Measurements from ENCODE around the gene NGRN. TPM values are rescaled to one million over a fixed set of nuclear protein-coding genes. Genes with fewer than 3 reads are reported as not detected.

NGRN gene
- total RNA-seq, 6 experiments from 2014 or later, result 24.0 to 29.5 (median 26.4) TPM

DNA sequence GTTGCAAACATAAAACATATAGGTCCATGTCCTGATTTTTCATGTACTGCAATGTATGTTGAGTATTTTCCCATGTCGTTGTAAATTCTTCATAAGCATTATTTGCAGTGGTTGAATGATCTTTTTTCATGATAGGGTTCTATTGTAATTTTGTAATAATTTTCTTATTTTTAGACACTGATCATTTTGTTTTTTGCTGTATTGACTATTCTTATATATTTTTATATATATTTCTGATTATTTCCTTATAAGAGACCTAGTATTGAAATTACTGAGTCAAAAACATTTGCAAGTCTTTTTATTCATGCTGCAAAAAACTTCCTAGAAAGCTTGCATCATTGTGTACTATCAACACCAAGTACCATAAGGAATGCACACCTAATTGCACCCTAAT, 55.4 kb downstream of the NGRN start:
- DNase-seq, result no peak
- H3K27ac ChIP-seq, result no peak overlapping the region
- no peak for ATAC-seq
- H3K27me3 ChIP-seq, result no peaks in the 10 kb centered on the region
- no peak overlapping the region for H3K4me3 ChIP-seq
- no peaks in the 10 kb centered on the region for H3K36me3 ChIP-seq
- intact Hi-C loops (cut with DNase I), result loop anchor here in 1 of 2 donors (10.0 kb wide), 1 partner anchor 284 kb away; no protein-coding TSS in a partner anchor
- 54% methylated on average over 1 of the region's 1 CpG for WGBS (ENCODE audit: insufficient coverage, low coverage, low lambda C conversion rate, missing lambda C conversion rate)
- H3K4me1 ChIP-seq, result peaks cover 0 to 9% (median 0%) of the 10 kb centered on the region in 4 donors
- H3K9me3 ChIP-seq, result no peaks in the 10 kb centered on the region
- TF ChIP-seq POLR2A (IDR thresholded peaks at IDR 0.05), result no peak
- TF ChIP-seq, protein P1, sequence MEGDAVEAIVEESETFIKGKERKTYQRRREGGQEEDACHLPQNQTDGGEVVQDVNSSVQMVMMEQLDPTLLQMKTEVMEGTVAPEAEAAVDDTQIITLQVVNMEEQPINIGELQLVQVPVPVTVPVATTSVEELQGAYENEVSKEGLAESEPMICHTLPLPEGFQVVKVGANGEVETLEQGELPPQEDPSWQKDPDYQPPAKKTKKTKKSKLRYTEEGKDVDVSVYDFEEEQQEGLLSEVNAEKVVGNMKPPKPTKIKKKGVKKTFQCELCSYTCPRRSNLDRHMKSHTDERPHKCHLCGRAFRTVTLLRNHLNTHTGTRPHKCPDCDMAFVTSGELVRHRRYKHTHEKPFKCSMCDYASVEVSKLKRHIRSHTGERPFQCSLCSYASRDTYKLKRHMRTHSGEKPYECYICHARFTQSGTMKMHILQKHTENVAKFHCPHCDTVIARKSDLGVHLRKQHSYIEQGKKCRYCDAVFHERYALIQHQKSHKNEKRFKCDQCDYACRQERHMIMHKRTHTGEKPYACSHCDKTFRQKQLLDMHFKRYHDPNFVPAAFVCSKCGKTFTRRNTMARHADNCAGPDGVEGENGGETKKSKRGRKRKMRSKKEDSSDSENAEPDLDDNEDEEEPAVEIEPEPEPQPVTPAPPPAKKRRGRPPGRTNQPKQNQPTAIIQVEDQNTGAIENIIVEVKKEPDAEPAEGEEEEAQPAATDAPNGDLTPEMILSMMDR (IDR thresholded peaks at IDR 0.05), result no peak

Small RNAs within 50 kb of the gene (small RNA-seq; reads per million reads assigned to genes)
- gene AC091167.3, result 0 reads per million in 2 experiments
- gene RN7SL736P, result 0 reads per million in 2 experiments

Other genes with a start within 250 kb of the NGRN start
- gene IDH2, start 163.2 kb upstream of the NGRN start, total RNA-seq, result 100 to 1,000 TPM; 115 to 371 (median 261) TPM
- 10 to 100 TPM; 17.1 to 67.7 (median 20.3) TPM for gene SEMA4B, start 64.3 kb upstream of the NGRN start, total RNA-seq
- 10 to 100 TPM; 43.4 to 83.0 (median 51.0) TPM for gene CIB1, start 31.7 kb upstream of the NGRN start, total RNA-seq
- gene GDPGP1, start 31.5 kb upstream of the NGRN start, total RNA-seq, result 10 to 100 TPM in 2 of 6 experiments, 1 to 10 TPM in 4; 3.6 to 13.6 (median 7.3) TPM
- gene TTLL13, start 16.1 kb upstream of the NGRN start, total RNA-seq, result under 1 TPM in 2 of 6 experiments, not detected in 4; 0.13 to 0.46 TPM
- 1 to 10 TPM; 1.2 to 2.5 (median 1.7) TPM for gene ZNF774, start 86.6 kb downstream of the NGRN start, total RNA-seq
- gene IQGAP1, start 122.6 kb downstream of the NGRN start, total RNA-seq, result 10 to 100 TPM; 12.2 to 43.7 (median 26.3) TPM

All from right lobe of liver (tissue), 6 donors.